ENCODE data around the gene STK38.

DNA sequence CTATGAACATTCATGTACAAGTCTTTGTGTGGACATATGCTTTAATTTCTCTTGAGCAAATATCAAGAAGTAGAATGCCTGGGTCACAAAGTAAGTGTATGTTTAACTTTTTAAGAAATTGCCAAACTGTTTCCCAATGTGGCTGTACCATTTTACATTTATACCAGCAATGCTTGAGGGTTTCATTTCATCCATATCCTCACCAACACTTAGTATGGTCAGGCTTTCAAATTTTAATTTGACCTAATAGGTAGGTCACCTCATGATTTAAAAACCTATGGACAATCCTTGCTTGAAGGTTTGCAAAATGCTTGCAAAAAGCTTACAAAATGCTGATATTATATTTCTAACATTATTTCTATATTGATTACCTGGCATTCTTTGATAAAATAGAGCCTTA, 27.4 kb upstream of the STK38 start:
- TF ChIP-seq, protein P1, sequence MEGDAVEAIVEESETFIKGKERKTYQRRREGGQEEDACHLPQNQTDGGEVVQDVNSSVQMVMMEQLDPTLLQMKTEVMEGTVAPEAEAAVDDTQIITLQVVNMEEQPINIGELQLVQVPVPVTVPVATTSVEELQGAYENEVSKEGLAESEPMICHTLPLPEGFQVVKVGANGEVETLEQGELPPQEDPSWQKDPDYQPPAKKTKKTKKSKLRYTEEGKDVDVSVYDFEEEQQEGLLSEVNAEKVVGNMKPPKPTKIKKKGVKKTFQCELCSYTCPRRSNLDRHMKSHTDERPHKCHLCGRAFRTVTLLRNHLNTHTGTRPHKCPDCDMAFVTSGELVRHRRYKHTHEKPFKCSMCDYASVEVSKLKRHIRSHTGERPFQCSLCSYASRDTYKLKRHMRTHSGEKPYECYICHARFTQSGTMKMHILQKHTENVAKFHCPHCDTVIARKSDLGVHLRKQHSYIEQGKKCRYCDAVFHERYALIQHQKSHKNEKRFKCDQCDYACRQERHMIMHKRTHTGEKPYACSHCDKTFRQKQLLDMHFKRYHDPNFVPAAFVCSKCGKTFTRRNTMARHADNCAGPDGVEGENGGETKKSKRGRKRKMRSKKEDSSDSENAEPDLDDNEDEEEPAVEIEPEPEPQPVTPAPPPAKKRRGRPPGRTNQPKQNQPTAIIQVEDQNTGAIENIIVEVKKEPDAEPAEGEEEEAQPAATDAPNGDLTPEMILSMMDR (IDR thresholded peaks at IDR 0.05), result no peak
- TF ChIP-seq POLR2A (IDR thresholded peaks at IDR 0.05), result no peak
